Omental fat pad (tissue), 4 donors: ENCODE results near the gene SLC28A2. TPM values are rescaled to one million over a fixed set of nuclear protein-coding genes. Genes with fewer than 3 reads are reported as not detected.

ENCODE experiments used
- ATAC-seq: fragments of 150-250 bp; one replicate; pipeline ENCODE4 v1.9.1; 2016; ENCODE audit warnings: mild to moderate bottlenecking, moderate library complexity; ENCODE audit not compliant: low FRiP score
- DNase-seq: peaks from one replicate; pipeline ENCODE4 v3.0.0-alpha.2; 2019; ENCODE audit warnings: low spot score
- CTCF ChIP-seq, 3 donors: fragments of 450-650 bp; IDR thresholded peaks; one replicate each; pipeline ENCODE4 v1.5.1; 2016 to 2017; ENCODE audit warnings: antibody characterized with exemption in 3 of 3, mild to moderate bottlenecking in 3 of 3, moderate library complexity in 2 of 3
- total RNA-seq, 4 donors: library from RNA; depleted of rRNA; stranded (reverse); fragments of >200 nt; gene quantifications; one replicate each; pipeline ENCODE4 v1.1.0, GENCODE V29; 2016

SLC28A2 gene
- total RNA-seq, 4 donors from 2014 or later = not detected

- DNase-seq (no peak), ATAC-seq (no peak)
- no peak for TF ChIP-seq CTCF (IDR thresholded peaks at IDR 0.05)
These were observed 62.9 kb downstream of the SLC28A2 start for GRCh38 chr15:45314960-45315359.

- ATAC-seq = no peak
- TF ChIP-seq CTCF (IDR thresholded peaks at IDR 0.05) = no peak
- no peak for DNase-seq
These were observed 67.6 kb downstream of the SLC28A2 start for GRCh38 chr15:45319472-45320214.

- no peak for TF ChIP-seq CTCF (IDR thresholded peaks at IDR 0.05)
- ATAC-seq = no peak
- no peak for DNase-seq
These were observed 68.7 kb downstream of the SLC28A2 start for GRCh38 chr15:45320581-45321205.

- no peak for ATAC-seq
- TF ChIP-seq CTCF (IDR thresholded peaks at IDR 0.05) = no peak
- no peak for DNase-seq
These were observed 74.2 kb downstream of the SLC28A2 start for GRCh38 chr15:45326280-45326679.

- no peak for TF ChIP-seq CTCF (IDR thresholded peaks at IDR 0.05)
- no peak for DNase-seq
- no peak for ATAC-seq
These were observed 74.7 kb downstream of the SLC28A2 start for GRCh38 chr15:45326741-45327140.

Other genes starting within 250 kb of the SLC28A2 start
- 10 to 100 TPM in 1 of 4 donors, 1 to 10 TPM in 3; 4.9 to 12.2 (median 6.7) TPM for gene SORD, start 229.0 kb upstream of the SLC28A2 start, total RNA-seq
- under 1 TPM in 3 of 4 donors, not detected in 1; 0.13 to 0.65 (median 0.47) TPM for gene DUOX2, start 138.1 kb upstream of the SLC28A2 start, total RNA-seq
- not detected for gene DUOXA2, start 137.9 kb upstream of the SLC28A2 start, total RNA-seq
- 1 to 10 TPM in 3 of 4 donors, under 1 TPM in 1; 0.95 to 1.9 (median 1.4) TPM for gene DUOXA1, start 122.4 kb upstream of the SLC28A2 start, total RNA-seq
- gene DUOX1, start 122.2 kb upstream of the SLC28A2 start, total RNA-seq = 1 to 10 TPM; 1.4 to 6.9 (median 2.0) TPM
- gene SHF, start 64.3 kb upstream of the SLC28A2 start, total RNA-seq = 10 to 100 TPM in 1 of 4 donors, 1 to 10 TPM in 3; 1.9 to 10.5 (median 3.7) TPM
- gene GATM, start 126.3 kb downstream of the SLC28A2 start, total RNA-seq = 10 to 100 TPM in 2 of 4 donors, 1 to 10 TPM in 2; 9.7 to 15.1 (median 12.3) TPM